K562 (cell line): ENCODE data around the gene MBNL1. TPM values are rescaled to one million over a fixed set of nuclear protein-coding genes. Genes with fewer than 3 reads are reported as not detected.

Experiments
- ARHGAP35 ChIP-seq: fragments of 450-650 bp; IDR thresholded peaks from 2 replicates; pipeline ENCODE4 v1.6.1; 2018; ENCODE audit not compliant: partially characterized antibody
- ATF1 ChIP-seq, 2 experiments: fragments of 450-650 bp in 1 of 2; IDR thresholded peaks; 2 replicates each; pipeline ENCODE4 v1.6.1; 2016; ENCODE audit warnings: missing compliant biosample characterization in 1 of 2, missing genetic modification characterization in 1 of 2
- ATF3 ChIP-seq, 2 experiments: fragments of 450-650 bp in 1 of 2; sonication (generic) in 1 of 2; formaldehyde crosslinking in 1 of 2; IDR thresholded peaks in 1 of 2; conservative IDR thresholded peaks in 1 of 2; 2 replicates each; pipeline versions ENCODE4 v1.6.1 to v1.8.1; 2016 to 2023; ENCODE audit warnings: mild to moderate bottlenecking in 2 of 2, moderate library complexity in 2 of 2, inconsistent platforms in 1 of 2, missing genetic modification reagents in 1 of 2
- BCOR ChIP-seq: fragments of 450-650 bp; IDR thresholded peaks from 2 replicates; pipeline ENCODE4 v1.6.1; 2016
- BRD9 ChIP-seq: fragments of 450-650 bp; IDR thresholded peaks from 2 replicates; pipeline ENCODE4 v1.6.1; 2018; ENCODE audit warnings: low read depth; ENCODE audit not compliant: partially characterized antibody
- GABPA ChIP-seq: fragments of 200-800 bp; sonication (Bioruptor generic); conservative IDR thresholded peaks from 2 replicates; pipeline ENCODE4 v1.6.1; 2016; ENCODE audit warnings: low read depth, missing genetic modification characterization, missing compliant biosample characterization
- KDM1A ChIP-seq, 2 experiments: fragments of 450-650 bp; IDR thresholded peaks; 2 replicates each; pipeline ENCODE4 v1.6.1; 2016; ENCODE audit warnings: mild to moderate bottlenecking in 2 of 2
- LCOR ChIP-seq: sonication (generic); formaldehyde crosslinking; IDR thresholded peaks from 2 replicates; pipeline ENCODE4 v1.8.0; 2022; ENCODE audit warnings: mild to moderate bottlenecking, missing genetic modification reagents
- MTA3 ChIP-seq: fragments of 450-650 bp; formaldehyde crosslinking; IDR thresholded peaks from 2 replicates; pipeline ENCODE4 v1.6.1; 2017; ENCODE audit warnings: mild to moderate bottlenecking, borderline replicate concordance
- NR4A1 ChIP-seq, 2 experiments: fragments of 250-450 bp in 1 of 2; fragments of 450-650 bp in 1 of 2; sonication (Bioruptor Pico) in 1 of 2; IDR thresholded peaks; 2 replicates each; pipeline versions ENCODE4 v1.4.0 to v1.6.1; 2016 to 2020; ENCODE audit warnings: mild to moderate bottlenecking in 2 of 2, missing compliant biosample characterization in 1 of 2, missing genetic modification characterization in 1 of 2, moderate library complexity in 1 of 2
- POLR2H ChIP-seq: IDR thresholded peaks from 2 replicates; pipeline ENCODE4 v1.6.1; 2016; ENCODE audit warnings: missing genetic modification characterization, low read depth, mild to moderate bottlenecking, control low read depth, missing compliant biosample characterization, moderate library complexity
- SMARCA5 ChIP-seq: fragments of 450-650 bp; IDR thresholded peaks from 2 replicates; pipeline ENCODE4 v1.6.1; 2016
- SMARCE1 ChIP-seq: fragments of 450-650 bp; IDR thresholded peaks from 2 replicates; pipeline ENCODE4 v1.7.1; 2016; ENCODE audit warnings: mild to moderate bottlenecking
- TAF7 ChIP-seq: fragments of 450-650 bp; IDR thresholded peaks from 2 replicates; pipeline ENCODE4 v1.6.1; 2016; ENCODE audit warnings: missing genetic modification characterization, missing compliant biosample characterization
- YY1 ChIP-seq, 3 experiments: IDR thresholded peaks; 2 replicates each; pipeline ENCODE4 v1.6.1; 2011; ENCODE audit warnings: low read length in 2 of 3, mild to moderate bottlenecking in 2 of 3, moderate library complexity in 2 of 3, borderline replicate concordance in 1 of 3, control low read depth in 1 of 3, low read depth in 1 of 3; ENCODE audit not compliant: insufficient read depth in 3 of 3, insufficient replicate concordance in 2 of 3, control insufficient read depth in 1 of 3, insufficient read length in 1 of 3; ENCODE audit errors: extremely low read depth in 1 of 3
- ZNF384 ChIP-seq: IDR thresholded peaks from 2 replicates; pipeline ENCODE4 v1.6.1; 2012; ENCODE audit warnings: low read depth, low read length, improper control_type of control experiment
- ZNF445 ChIP-seq: fragments of 250-450 bp; sonication (Bioruptor Pico); IDR thresholded peaks from 2 replicates; pipeline ENCODE4 v1.4.0; 2020; ENCODE audit warnings: low read depth, mild to moderate bottlenecking, moderate library complexity
- polyA plus RNA-seq, 8 experiments: library from polyadenylated mRNA; depleted of rRNA in 4 of 8; stranded (reverse) in 5 of 8; unstranded in 3 of 8; fragments of >200 nt; fragmentation: Nextera tagmentation in 2 of 8; fragmentation: Illumina TruSeq in 1 of 8; extraction: Ambion mirVana in 2 of 8; extraction: Trizol in 1 of 8; gene quantifications; 2 replicates each; pipeline versions ENCODE4 v1.2.1 to v1.2.3, GENCODE V29; 2011 to 2014; ENCODE audit warnings: inconsistent platforms in 1 of 8, missing spikeins in 1 of 8
- total RNA-seq, 7 experiments: library from RNA; depleted of rRNA in 6 of 7; stranded (reverse); fragments of >200 nt in 6 of 7; fragmentation: Illumina TruSeq in 2 of 7; extraction: Trizol in 2 of 7; gene quantifications; 2 replicates each; pipeline versions ENCODE4 v1.2.1 to v1.2.3, GENCODE V29; 2011 to 2021; ENCODE audit warnings: low replicate concordance in 1 of 7
- TF ChIP-seq, protein P1 (sequence below): sonication (generic); formaldehyde crosslinking; IDR thresholded peaks from 2 replicates; pipeline ENCODE4 v1.8.1; 2023; ENCODE audit warnings: mild to moderate bottlenecking, missing genetic modification reagents
- TF ChIP-seq, protein P2 (sequence below), 2 experiments: fragments of 450-650 bp; IDR thresholded peaks; 2 replicates each; pipeline ENCODE4 v1.6.1; 2016

Gene MBNL1
- total and polyA plus RNA-seq, 9 of the 15 experiments (the other 6 are each of a cell fraction or from before 2014, with no cell fraction given), result 70.3 to 243 (median 220) TPM

- TF ChIP-seq SMARCA5 (peak; percentile 80; the same call in 1 of the 2 replicates), LCOR (CRISPR knock-in tag) (0 out of 2 replicates have a peak, but pooled peaks have one; percentile 6), YY1 (IDR thresholded peaks at IDR 0.05; ENCODE audit: borderline replicate concordance in 1 of 3, control insufficient read depth in 1 of 3, extremely low read depth in 1 of 3, insufficient read depth in 3 of 3, insufficient read length in 1 of 3, insufficient replicate concordance in 2 of 3, low read depth in 1 of 3, low read length in 2 of 3) (peak in 2 of 3 experiments; percentile 19 to 76), BCOR (peak; percentile 91), ZNF445 (CRISPR knock-in tag) (no peak), GABPA (tag) (no peak), POLR2H (tag) (peak; percentile 66), TAF7 (peak; percentile 66), ATF3 (IDR thresholded peaks at IDR 0.05) (0 out of 2 replicates have a peak, but pooled peaks have one; percentile 24), ATF3 (CRISPR knock-in tag; conservative IDR thresholded peaks at IDR 0.05) (no peak), NR4A1 (CRISPR knock-in tag; IDR thresholded peaks at IDR 0.05) (no peak), NR4A1 (tag; IDR thresholded peaks at IDR 0.05) (peak; percentile 16; the same call in 1 of the 2 replicates), BRD9 (peak; percentile 36), ATF1 (CRISPR knock-in tag; IDR thresholded peaks at IDR 0.05) (no peak), ATF1 (tag; IDR thresholded peaks at IDR 0.05) (peak; percentile 53; the same call in 1 of the 2 replicates), ZNF384 (peak; percentile 73), SMARCE1 (peak; percentile 14; the same call in 1 of the 2 replicates), KDM1A (IDR thresholded peaks at IDR 0.05) (peak; percentile 74 to 84), MTA3 (peak; percentile 31; the same call in 1 of the 2 replicates), ARHGAP35 (no peak)
- TF ChIP-seq, protein P1, sequence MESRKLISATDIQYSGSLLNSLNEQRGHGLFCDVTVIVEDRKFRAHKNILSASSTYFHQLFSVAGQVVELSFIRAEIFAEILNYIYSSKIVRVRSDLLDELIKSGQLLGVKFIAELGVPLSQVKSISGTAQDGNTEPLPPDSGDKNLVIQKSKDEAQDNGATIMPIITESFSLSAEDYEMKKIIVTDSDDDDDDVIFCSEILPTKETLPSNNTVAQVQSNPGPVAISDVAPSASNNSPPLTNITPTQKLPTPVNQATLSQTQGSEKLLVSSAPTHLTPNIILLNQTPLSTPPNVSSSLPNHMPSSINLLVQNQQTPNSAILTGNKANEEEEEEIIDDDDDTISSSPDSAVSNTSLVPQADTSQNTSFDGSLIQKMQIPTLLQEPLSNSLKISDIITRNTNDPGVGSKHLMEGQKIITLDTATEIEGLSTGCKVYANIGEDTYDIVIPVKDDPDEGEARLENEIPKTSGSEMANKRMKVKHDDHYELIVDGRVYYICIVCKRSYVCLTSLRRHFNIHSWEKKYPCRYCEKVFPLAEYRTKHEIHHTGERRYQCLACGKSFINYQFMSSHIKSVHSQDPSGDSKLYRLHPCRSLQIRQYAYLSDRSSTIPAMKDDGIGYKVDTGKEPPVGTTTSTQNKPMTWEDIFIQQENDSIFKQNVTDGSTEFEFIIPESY (CRISPR knock-in tag), result no peak
- TF ChIP-seq, protein P2, sequence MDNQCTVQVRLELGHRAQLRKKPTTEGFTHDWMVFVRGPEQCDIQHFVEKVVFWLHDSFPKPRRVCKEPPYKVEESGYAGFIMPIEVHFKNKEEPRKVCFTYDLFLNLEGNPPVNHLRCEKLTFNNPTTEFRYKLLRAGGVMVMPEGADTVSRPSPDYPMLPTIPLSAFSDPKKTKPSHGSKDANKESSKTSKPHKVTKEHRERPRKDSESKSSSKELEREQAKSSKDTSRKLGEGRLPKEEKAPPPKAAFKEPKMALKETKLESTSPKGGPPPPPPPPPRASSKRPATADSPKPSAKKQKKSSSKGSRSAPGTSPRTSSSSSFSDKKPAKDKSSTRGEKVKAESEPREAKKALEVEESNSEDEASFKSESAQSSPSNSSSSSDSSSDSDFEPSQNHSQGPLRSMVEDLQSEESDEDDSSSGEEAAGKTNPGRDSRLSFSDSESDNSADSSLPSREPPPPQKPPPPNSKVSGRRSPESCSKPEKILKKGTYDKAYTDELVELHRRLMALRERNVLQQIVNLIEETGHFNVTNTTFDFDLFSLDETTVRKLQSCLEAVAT (IDR thresholded peaks at IDR 0.05), result peak; percentile 62 to 83
These were observed 24.8 kb upstream of the MBNL1 start (continued) for GRCh38 chr3:152243721-152244516.
